OCI-LY1 (cell line): ENCODE measurements around the gene TMEM132C.

Experiments used
- H2AFZ ChIP-seq: fragments of 200-600 bp; sonication (generic), shearing (Covaris generic); 2 replicates; pipeline ENCODE4 v1.6.0; 2014; ENCODE audit warnings: antibody characterized with exemption, mild to moderate bottlenecking, low read length
- H3F3A ChIP-seq: fragments of 200-600 bp; sonication (generic), shearing (Covaris generic); 2 replicates; pipeline ENCODE4 v1.6.0; 2014; ENCODE audit warnings: mild to moderate bottlenecking, antibody characterized with exemption, low read length, moderate library complexity; ENCODE audit not compliant: insufficient read depth
- H3K27ac ChIP-seq: fragments of 200-600 bp; sonication (generic); 2 replicates; pipeline ENCODE4 v1.5.1; 2014; ENCODE audit warnings: low read length, mixed run types, mild to moderate bottlenecking, low read depth; ENCODE audit not compliant: poor library complexity, severe bottlenecking
- H3K27me3 ChIP-seq: fragments of 200-600 bp; sonication (generic); 2 replicates; pipeline ENCODE4 v1.6.0; 2014; ENCODE audit warnings: antibody characterized with exemption, mild to moderate bottlenecking, low read length, moderate library complexity; ENCODE audit not compliant: insufficient read depth
- H3K36me3 ChIP-seq: fragments of 200-600 bp; sonication (generic); 2 replicates; pipeline ENCODE4 v1.6.1; 2014; ENCODE audit warnings: mild to moderate bottlenecking, antibody characterized with exemption, low read length, moderate library complexity, mixed read lengths; ENCODE audit not compliant: insufficient read depth
- H3K4me1 ChIP-seq: fragments of 200-600 bp; sonication (generic); 2 replicates; pipeline ENCODE4 v1.5.1; 2014; ENCODE audit warnings: mild to moderate bottlenecking, low read length, moderate library complexity; ENCODE audit not compliant: insufficient read depth, severe bottlenecking
- H3K4me2 ChIP-seq: fragments of 200-600 bp; sonication (generic), shearing (Covaris generic); 2 replicates; pipeline ENCODE4 v1.6.1; 2014; ENCODE audit warnings: low read length
- H3K4me3 ChIP-seq: fragments of 200-600 bp; sonication (generic); 2 replicates; pipeline ENCODE4 v1.5.1; 2014; ENCODE audit warnings: low read length, low read depth, mild to moderate bottlenecking, mixed read lengths; ENCODE audit not compliant: poor library complexity, severe bottlenecking
- H3K79me2 ChIP-seq: fragments of 200-600 bp; shearing (Covaris generic); 2 replicates; pipeline ENCODE4 v1.6.1; 2016; ENCODE audit warnings: mixed run types, low read length, mixed read lengths; ENCODE audit not compliant: insufficient read depth
- H3K9ac ChIP-seq: fragments of 200-600 bp; sonication (generic), shearing (Covaris generic); 2 replicates; pipeline ENCODE4 v1.6.1; 2014; ENCODE audit warnings: mild to moderate bottlenecking, low read length, mixed read lengths
- H3K9me2 ChIP-seq: fragments of 200-600 bp; sonication (generic), shearing (Covaris generic); 2 replicates; pipeline ENCODE4 v1.6.1; 2014; ENCODE audit warnings: low read depth, mild to moderate bottlenecking, low read length, mixed read lengths
- H3K9me3 ChIP-seq: fragments of 200-600 bp; shearing (Covaris generic); 2 replicates; pipeline ENCODE4 v1.6.1; 2014; ENCODE audit warnings: low read length, mixed read lengths
- H4K20me1 ChIP-seq: fragments of 200-600 bp; sonication (generic), shearing (Covaris generic); 2 replicates; pipeline ENCODE4 v1.6.0; 2016; ENCODE audit warnings: mild to moderate bottlenecking, low read length; ENCODE audit not compliant: insufficient read depth
- EZH2 ChIP-seq: fragments of 200-600 bp; sonication (generic), shearing (Covaris generic); IDR thresholded peaks from 2 replicates; pipeline ENCODE4 v1.8.0; 2017; ENCODE audit warnings: borderline replicate concordance, mixed run types, mild to moderate bottlenecking, antibody characterized with exemption, low read length, moderate library complexity, mixed read lengths
- TF ChIP-seq, protein P1 (sequence below): fragments of 200-600 bp; sonication (generic), shearing (Covaris generic); IDR thresholded peaks from 2 replicates; pipeline ENCODE4 v1.5.1; 2017; ENCODE audit warnings: mild to moderate bottlenecking, antibody characterized with exemption, low read length, moderate library complexity, mixed read lengths

The TMEM132C gene

DNA sequence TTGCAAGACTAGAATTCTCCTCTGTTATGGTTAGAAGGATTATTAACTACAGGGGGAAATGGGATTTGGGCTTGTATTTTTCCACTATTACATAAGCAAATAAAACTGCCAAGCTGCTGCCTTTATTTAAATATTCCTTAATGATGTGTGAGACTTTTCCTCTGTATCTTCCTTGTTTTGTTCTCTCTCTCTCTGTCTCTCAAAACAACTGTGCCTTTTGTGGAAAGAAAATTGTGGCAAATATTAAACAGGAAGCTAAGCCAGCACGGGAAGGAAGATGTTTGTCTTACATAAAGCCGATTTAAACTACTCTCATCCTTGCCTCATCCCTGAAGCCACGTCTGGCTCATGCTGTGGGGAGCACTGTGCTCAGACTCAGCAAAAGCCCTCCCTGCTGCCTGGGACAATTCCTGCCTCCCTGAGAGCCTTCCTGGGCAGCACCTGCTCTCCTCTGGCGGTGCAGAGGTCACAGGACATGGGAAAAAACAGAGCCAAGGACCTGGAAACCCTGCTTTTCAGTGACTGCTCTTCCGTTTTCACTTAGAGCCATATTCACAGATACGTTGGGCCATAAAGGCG lies 319.6 kb downstream of the TMEM132C start:
- H3K9me2 ChIP-seq, result no peaks in the 10 kb centered on the region
- H3K9ac ChIP-seq, result no peak overlapping the region
- no peak overlapping the region for H3K4me2 ChIP-seq
- no peaks in the 10 kb centered on the region for H3K36me3 ChIP-seq
- no peaks in the 10 kb centered on the region for H3F3A ChIP-seq
- no peaks in the 10 kb centered on the region for H3K4me1 ChIP-seq
- no peaks in the 10 kb centered on the region for H3K27me3 ChIP-seq
- no peaks in the 10 kb centered on the region for H3K9me3 ChIP-seq
- H3K79me2 ChIP-seq, result no peaks in the 10 kb centered on the region
- H3K27ac ChIP-seq, result no peak overlapping the region
- H3K4me3 ChIP-seq, result no peak overlapping the region
- TF ChIP-seq EZH2, result no peak
- TF ChIP-seq, protein P1, sequence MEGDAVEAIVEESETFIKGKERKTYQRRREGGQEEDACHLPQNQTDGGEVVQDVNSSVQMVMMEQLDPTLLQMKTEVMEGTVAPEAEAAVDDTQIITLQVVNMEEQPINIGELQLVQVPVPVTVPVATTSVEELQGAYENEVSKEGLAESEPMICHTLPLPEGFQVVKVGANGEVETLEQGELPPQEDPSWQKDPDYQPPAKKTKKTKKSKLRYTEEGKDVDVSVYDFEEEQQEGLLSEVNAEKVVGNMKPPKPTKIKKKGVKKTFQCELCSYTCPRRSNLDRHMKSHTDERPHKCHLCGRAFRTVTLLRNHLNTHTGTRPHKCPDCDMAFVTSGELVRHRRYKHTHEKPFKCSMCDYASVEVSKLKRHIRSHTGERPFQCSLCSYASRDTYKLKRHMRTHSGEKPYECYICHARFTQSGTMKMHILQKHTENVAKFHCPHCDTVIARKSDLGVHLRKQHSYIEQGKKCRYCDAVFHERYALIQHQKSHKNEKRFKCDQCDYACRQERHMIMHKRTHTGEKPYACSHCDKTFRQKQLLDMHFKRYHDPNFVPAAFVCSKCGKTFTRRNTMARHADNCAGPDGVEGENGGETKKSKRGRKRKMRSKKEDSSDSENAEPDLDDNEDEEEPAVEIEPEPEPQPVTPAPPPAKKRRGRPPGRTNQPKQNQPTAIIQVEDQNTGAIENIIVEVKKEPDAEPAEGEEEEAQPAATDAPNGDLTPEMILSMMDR, result no peak
- H2AFZ ChIP-seq, result no peak overlapping the region
- no peaks in the 10 kb centered on the region for H4K20me1 ChIP-seq

DNA sequence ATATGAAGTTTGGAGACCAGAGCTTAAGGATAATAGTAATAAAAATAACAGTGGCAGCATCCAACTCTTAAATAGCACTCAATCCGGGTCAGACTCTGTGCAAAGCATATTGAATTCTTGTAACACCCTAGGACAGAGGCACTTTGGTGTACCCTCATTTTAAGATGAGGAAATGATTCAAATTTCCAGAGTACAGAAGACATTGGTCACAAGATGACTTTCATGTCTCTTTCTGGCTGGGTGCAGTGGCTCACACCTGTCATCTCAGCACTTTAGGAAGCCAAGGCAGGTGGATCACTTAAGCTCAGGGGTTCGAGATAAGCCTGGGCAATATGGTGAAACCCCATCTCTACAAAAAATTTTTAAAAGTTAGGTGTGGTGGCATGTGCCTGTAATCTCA lies 320.9 kb downstream of the TMEM132C start:
- no peak overlapping the region for H3K27ac ChIP-seq
- H3K4me3 ChIP-seq, result no peak overlapping the region
- no peaks in the 10 kb centered on the region for H3K9me2 ChIP-seq
- no peaks in the 10 kb centered on the region for H3K27me3 ChIP-seq
- no peaks in the 10 kb centered on the region for H4K20me1 ChIP-seq
- no peak overlapping the region for H2AFZ ChIP-seq
- no peak overlapping the region for H3K4me2 ChIP-seq
- H3K9me3 ChIP-seq, result no peaks in the 10 kb centered on the region
- no peaks in the 10 kb centered on the region for H3F3A ChIP-seq
- H3K79me2 ChIP-seq, result no peaks in the 10 kb centered on the region
- no peaks in the 10 kb centered on the region for H3K36me3 ChIP-seq
- TF ChIP-seq, protein P1, result no peak
- no peak for TF ChIP-seq EZH2
- H3K9ac ChIP-seq, result no peak overlapping the region
- no peaks in the 10 kb centered on the region for H3K4me1 ChIP-seq

DNA sequence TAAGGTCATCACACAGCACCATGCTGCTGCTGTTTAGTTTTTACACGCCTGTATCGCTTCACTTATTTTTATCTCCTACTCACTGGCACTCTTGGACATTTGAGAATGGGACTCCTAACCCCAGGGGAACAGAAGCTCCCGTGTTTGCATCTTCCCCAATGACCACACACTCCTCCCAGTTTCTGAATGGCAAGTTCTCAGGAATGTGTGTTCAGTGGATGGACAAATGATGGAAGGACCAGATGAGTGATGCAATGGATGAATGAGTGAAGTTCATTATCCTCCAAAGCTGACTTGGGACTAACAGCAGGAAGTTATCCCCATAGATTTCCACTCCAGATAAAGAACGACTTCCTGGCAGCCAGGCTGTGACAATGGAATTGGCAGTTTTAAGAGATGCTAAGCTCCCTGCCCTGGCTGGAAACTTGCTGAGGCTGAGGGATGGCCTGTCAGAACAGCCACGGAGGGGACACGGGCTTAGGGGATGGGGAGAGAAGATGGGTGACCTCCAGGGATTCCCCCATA lies 325.3 kb downstream of the TMEM132C start:
- no peaks in the 10 kb centered on the region for H3K9me3 ChIP-seq
- H3F3A ChIP-seq, result no peaks in the 10 kb centered on the region
- no peak overlapping the region for H3K27ac ChIP-seq
- no peaks in the 10 kb centered on the region for H3K36me3 ChIP-seq
- H3K9ac ChIP-seq, result no peak overlapping the region
- H2AFZ ChIP-seq, result no peak overlapping the region
- H3K79me2 ChIP-seq, result no peaks in the 10 kb centered on the region
- H3K4me2 ChIP-seq, result no peak overlapping the region
- H3K4me1 ChIP-seq, result no peaks in the 10 kb centered on the region
- no peaks in the 10 kb centered on the region for H3K27me3 ChIP-seq
- no peak for TF ChIP-seq EZH2
- TF ChIP-seq, protein P1, result no peak
- H4K20me1 ChIP-seq, result no peaks in the 10 kb centered on the region
- H3K9me2 ChIP-seq, result no peaks in the 10 kb centered on the region
- H3K4me3 ChIP-seq, result no peak overlapping the region
